KBM-7 (cell line): Measurements from ENCODE around the gene SRM.
A peak's percentile ranks its signal among the peaks of the same experiment; 100 is the strongest.
"Not testable (repeated sequence)": the region's sequence is repeated elsewhere in the genome, so short reads cannot be mapped to it uniquely, and the experiment has no call there.

Experiments
- DNase-seq: peaks from one replicate; pipeline ENCODE4 v3.0.0-alpha.2; 2015
- in situ Hi-C: fragments of 300-500 bp; cut with MboI; formaldehyde crosslinking; loops from 2 replicates; pipeline ENCODE4 v1.14.3; 2020; ENCODE audit warnings: low sequenced_read_pairs, low pct_unique_long_range_greater_than_20kb, mixed read lengths

The SRM gene

GRCh38 chr1:11059968-11060830, at the start of gene SRM:
Gene SRM, minus strand, starts transcription at chr1:11060018. Its CDS starts 75 bp downstream, at chr1:11059943.
- peak; percentile 89 for DNase-seq
- in situ Hi-C loops, result no loop called here

GRCh38 chr1:11109047-11109760, 49.4 kb upstream of the SRM start:
- in situ Hi-C loops, result no loop called here
- DNase-seq, result no peak

- in situ Hi-C loops, result no loop called here
- DNase-seq, result no peak
Observed at GRCh38 chr1:11107599-11107998, 47.8 kb upstream of the SRM start.

GRCh38 chr1:11105586-11105985, 45.8 kb upstream of the SRM start:
- in situ Hi-C loops, result no loop called here
- DNase-seq, result no peak

GRCh38 chr1:11101347-11101746, 41.5 kb upstream of the SRM start:
- in situ Hi-C loops, result no loop called here

GRCh38 chr1:11100806-11101205, 41.0 kb upstream of the SRM start:
- DNase-seq, in situ Hi-C loops: not testable (repeated sequence)

More at GRCh38 chr1:11101347-11101746, 41.5 kb upstream of the SRM start:
- no peak for DNase-seq

GRCh38 chr1:11100149-11100493, 40.3 kb upstream of the SRM start:
- in situ Hi-C loops, result no loop called here
- no peak for DNase-seq

GRCh38 chr1:11099310-11100148, 39.7 kb upstream of the SRM start, which contains the start of gene EXOSC10:
Gene EXOSC10, minus strand, starts transcription at chr1:11099869. Its CDS starts 38 bp downstream, at chr1:11099831.
- DNase-seq, result peak; percentile 90
- in situ Hi-C loops, result no loop called here

- in situ Hi-C loops, result no loop called here
- no peak for DNase-seq
Observed at GRCh38 chr1:11098931-11099309, 39.1 kb upstream of the SRM start.

GRCh38 chr1:11083784-11084183, 24.0 kb upstream of the SRM start:
- DNase-seq, in situ Hi-C loops: not testable (repeated sequence)

- in situ Hi-C loops, result no loop called here
- no peak for DNase-seq
Observed at GRCh38 chr1:11080931-11081330, 21.1 kb upstream of the SRM start.

- no peak for DNase-seq
- in situ Hi-C loops, result no loop called here
Observed at GRCh38 chr1:11078631-11079030, 18.8 kb upstream of the SRM start.

- DNase-seq, in situ Hi-C loops: not testable (repeated sequence)
Observed at GRCh38 chr1:11073398-11073797, 13.6 kb upstream of the SRM start.

- in situ Hi-C loops, result no loop called here
- DNase-seq, result peak; percentile 12
Observed at GRCh38 chr1:11072216-11072917, 12.5 kb upstream of the SRM start.

GRCh38 chr1:11071463-11072215, 11.8 kb upstream of the SRM start:
- no peak for DNase-seq
- in situ Hi-C loops, result no loop called here

- no peak for DNase-seq
- in situ Hi-C loops, result no loop called here
Observed at GRCh38 chr1:11070876-11071275, 11.1 kb upstream of the SRM start.

GRCh38 chr1:11068600-11069473, 9.0 kb upstream of the SRM start:
- in situ Hi-C loops, result no loop called here
- no peak for DNase-seq
